AG04450 (cell line): ENCODE data around the gene C15orf39. TPM values are rescaled to one million over a fixed set of nuclear protein-coding genes. Genes with fewer than 3 reads are reported as not detected.

Experiments used
- CTCF ChIA-PET: fragments of 300-600, 350-600 bp; formaldehyde crosslinking; extraction: SDS; loops from one replicate; lab custom pipeline; 2022; ENCODE audit warnings: antibody characterized with exemption, inconsistent platforms; lab: Charles Lee
- POLR2A ChIA-PET: fragments of 350-600 bp; formaldehyde crosslinking; extraction: SDS; loops from one replicate; lab custom pipeline; 2021; ENCODE audit warnings: antibody characterized with exemption, inconsistent platforms; lab: Yijun Ruan, JAX
- DNase-seq: peaks from one replicate; pipeline ENCODE4 v3.0.0-alpha.2; 2011; ENCODE audit warnings: low read depth, low spot score
- H3K27ac ChIP-seq: one replicate; pipeline ENCODE4 v1.5.1; 2012; ENCODE audit warnings: low read depth, low read length, control low read depth
- H3K27me3 ChIP-seq: one replicate; pipeline ENCODE4 v1.6.0; 2012; ENCODE audit warnings: low read length; ENCODE audit not compliant: control insufficient read depth, insufficient read depth
- H3K4me3 ChIP-seq: 2 replicates; pipeline ENCODE4 v1.5.1; 2011; ENCODE audit warnings: mild to moderate bottlenecking, low read depth, low read length, control low read depth
- H3K9me3 ChIP-seq: 2 replicates; pipeline ENCODE4 v1.5.1; 2012; ENCODE audit warnings: low read length; ENCODE audit not compliant: control insufficient read depth, insufficient read depth
- CTCF ChIP-seq: IDR thresholded peaks from 2 replicates; pipeline ENCODE4 v1.5.1; 2011; ENCODE audit warnings: low read depth, low read length, control low read depth, inconsistent platforms
- polyA plus RNA-seq: library from polyadenylated mRNA; depleted of rRNA; stranded (reverse); fragments of >200 nt; gene quantifications from 2 replicates; pipeline ENCODE4 v1.2.3, GENCODE V29; 2011

Gene C15orf39
- polyA plus RNA-seq, 1 experiment: 2.1 TPM

- no peak for TF ChIP-seq CTCF
- ChIA-PET POLR2A (no interaction called here), CTCF (no interaction called here)
- H3K27ac ChIP-seq: no peak overlapping the region
- DNase-seq: no peak
- no peaks in the 10 kb centered on the region; the same call in 1 of the 2 replicates for H3K9me3 ChIP-seq
- H3K27me3 ChIP-seq: no peaks in the 10 kb centered on the region
- no peak overlapping the region for H3K4me3 ChIP-seq
Observed at GRCh38 chr15:75154461-75155062, 47.1 kb upstream of the C15orf39 start.

- no peak for DNase-seq
- H3K27ac ChIP-seq: no peak overlapping the region
- TF ChIP-seq CTCF: no peak
- H3K27me3 ChIP-seq: peaks cover 6% of the 10 kb centered on the region
- ChIA-PET CTCF (interaction anchor here (1.4 kb wide), 1 partner anchor 45 kb away, joined by 5 read pairs; the partner anchor contains the start of gene C15orf39), POLR2A (no interaction called here)
- H3K4me3 ChIP-seq: no peak overlapping the region
- no peaks in the 10 kb centered on the region; the same call in 1 of the 2 replicates for H3K9me3 ChIP-seq
Observed at GRCh38 chr15:75156326-75157215, 45.1 kb upstream of the C15orf39 start.

- no peak for TF ChIP-seq CTCF
- no peak for DNase-seq
- Histone ChIP-seq H3K27me3 (peaks cover 14% of the 10 kb centered on the region), H3K27ac (no peak overlapping the region), H3K9me3 (no peaks in the 10 kb centered on the region; the same call in 1 of the 2 replicates), H3K4me3 (no peak overlapping the region)
- ChIA-PET CTCF (interaction anchor here (0.5 kb wide), 1 partner anchor 43 kb away, joined by 5 read pairs; the partner anchor contains the start of gene C15orf39), POLR2A (no interaction called here)
Observed at GRCh38 chr15:75158402-75158801, 43.3 kb upstream of the C15orf39 start.

GRCh38 chr15:75159244-75159643 lies 42.4 kb upstream of the C15orf39 start:
- H3K27ac ChIP-seq: no peak overlapping the region

More at GRCh38 chr15:75159244-75159643, 42.4 kb upstream of the C15orf39 start:
- TF ChIP-seq CTCF: no peak
- ChIA-PET CTCF (no interaction called here), POLR2A (no interaction called here)
- DNase-seq: no peak
- no peak overlapping the region for H3K4me3 ChIP-seq
- H3K27me3 ChIP-seq: peaks cover 14% of the 10 kb centered on the region
- no peaks in the 10 kb centered on the region; the same call in 1 of the 2 replicates for H3K9me3 ChIP-seq
